ENCODE data around the gene TMEM51. TPM values are rescaled to one million over a fixed set of nuclear protein-coding genes. Genes with fewer than 3 reads are reported as not detected.

The TMEM51 gene
- total and polyA plus RNA-seq, 9 donors: 9.4 to 38.5 (median 23.0) TPM

- Histone ChIP-seq H3K4me1 (ENCODE audit: insufficient read depth) (peaks cover 3% of the 10 kb centered on the region), H3K4me3 (no peak overlapping the region), H3K36me3 (no peaks in the 10 kb centered on the region), H3K9me3 (no peaks in the 10 kb centered on the region), H3K27ac (no peak overlapping the region), H3K27me3 (no peaks in the 10 kb centered on the region)
- TF ChIP-seq POLR2A (IDR thresholded peaks at IDR 0.05) (no peak), EP300 (IDR thresholded peaks at IDR 0.05) (no peak)
- TF ChIP-seq, protein P1, sequence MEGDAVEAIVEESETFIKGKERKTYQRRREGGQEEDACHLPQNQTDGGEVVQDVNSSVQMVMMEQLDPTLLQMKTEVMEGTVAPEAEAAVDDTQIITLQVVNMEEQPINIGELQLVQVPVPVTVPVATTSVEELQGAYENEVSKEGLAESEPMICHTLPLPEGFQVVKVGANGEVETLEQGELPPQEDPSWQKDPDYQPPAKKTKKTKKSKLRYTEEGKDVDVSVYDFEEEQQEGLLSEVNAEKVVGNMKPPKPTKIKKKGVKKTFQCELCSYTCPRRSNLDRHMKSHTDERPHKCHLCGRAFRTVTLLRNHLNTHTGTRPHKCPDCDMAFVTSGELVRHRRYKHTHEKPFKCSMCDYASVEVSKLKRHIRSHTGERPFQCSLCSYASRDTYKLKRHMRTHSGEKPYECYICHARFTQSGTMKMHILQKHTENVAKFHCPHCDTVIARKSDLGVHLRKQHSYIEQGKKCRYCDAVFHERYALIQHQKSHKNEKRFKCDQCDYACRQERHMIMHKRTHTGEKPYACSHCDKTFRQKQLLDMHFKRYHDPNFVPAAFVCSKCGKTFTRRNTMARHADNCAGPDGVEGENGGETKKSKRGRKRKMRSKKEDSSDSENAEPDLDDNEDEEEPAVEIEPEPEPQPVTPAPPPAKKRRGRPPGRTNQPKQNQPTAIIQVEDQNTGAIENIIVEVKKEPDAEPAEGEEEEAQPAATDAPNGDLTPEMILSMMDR (IDR thresholded peaks at IDR 0.05): no peak
- intact Hi-C loops (cut with DNase I): no loop called here
- DNase-seq: no peak
- WGBS, 3 donors: 87 to 89% (median 87%) methylated on average over 6 of the region's 6 CpGs
Measured at GRCh38 chr1:15148004-15148403, 5.5 kb upstream of the TMEM51 start.

- no peak overlapping the region for H3K4me3 ChIP-seq
- TF ChIP-seq POLR2A (IDR thresholded peaks at IDR 0.05): no peak
- TF ChIP-seq, protein P1 (IDR thresholded peaks at IDR 0.05): no peak
- H3K9me3 ChIP-seq: no peaks in the 10 kb centered on the region
- intact Hi-C loops (cut with DNase I): no loop called here
- WGBS, 3 donors: 79 to 81% (median 81%) methylated on average over 9 of the region's 9 CpGs
- H3K27ac ChIP-seq: no peak overlapping the region
- no peaks in the 10 kb centered on the region for H3K27me3 ChIP-seq
- DNase-seq: no peak
- H3K4me1 ChIP-seq (ENCODE audit: insufficient read depth): peaks cover 3% of the 10 kb centered on the region
- H3K36me3 ChIP-seq: no peaks in the 10 kb centered on the region
Measured at GRCh38 chr1:15148475-15148874, 5.1 kb upstream of the TMEM51 start.

GRCh38 chr1:15148941-15149340, 4.6 kb upstream of the TMEM51 start:
- H3K9me3 ChIP-seq: no peaks in the 10 kb centered on the region
- no peaks in the 10 kb centered on the region for H3K27me3 ChIP-seq
- DNase-seq: no peak
- H3K27ac ChIP-seq: no peak overlapping the region
- H3K4me1 ChIP-seq (ENCODE audit: insufficient read depth): peaks cover 3% of the 10 kb centered on the region
- intact Hi-C loops (cut with DNase I): no loop called here
- H3K4me3 ChIP-seq: no peak overlapping the region
- 0% methylated on average over 1 of the region's 1 CpG for WGBS, 3 donors
- no peaks in the 10 kb centered on the region for H3K36me3 ChIP-seq
- TF ChIP-seq, protein P1 (IDR thresholded peaks at IDR 0.05): no peak
- TF ChIP-seq EP300 (IDR thresholded peaks at IDR 0.05) (no peak), POLR2A (IDR thresholded peaks at IDR 0.05) (no peak)

GRCh38 chr1:15150376-15150775, 3.2 kb upstream of the TMEM51 start:
- H3K27me3 ChIP-seq: no peaks in the 10 kb centered on the region
- DNase-seq: no peak
- 92 to 96% (median 95%) methylated on average over 3 of the region's 3 CpGs for WGBS, 3 donors
- H3K4me1 ChIP-seq (ENCODE audit: insufficient read depth): peaks cover 8% of the 10 kb centered on the region
- TF ChIP-seq, protein P1 (IDR thresholded peaks at IDR 0.05): no peak
- TF ChIP-seq EP300 (IDR thresholded peaks at IDR 0.05): no peak
- TF ChIP-seq POLR2A (IDR thresholded peaks at IDR 0.05): no peak
- no peak overlapping the region for H3K27ac ChIP-seq
- H3K36me3 ChIP-seq: no peaks in the 10 kb centered on the region
- no peaks in the 10 kb centered on the region for H3K9me3 ChIP-seq
- intact Hi-C loops (cut with DNase I): loop anchor here in 3 of 4 donors (5.0 to 10.0 kb wide), 3 partner anchors 54 to 122 kb away; no protein-coding TSS in a partner anchor
- no peak overlapping the region for H3K4me3 ChIP-seq
